ENCODE results near the gene PLLP. TPM values are rescaled to one million over a fixed set of nuclear protein-coding genes. Genes with fewer than 3 reads are reported as not detected.

PLLP gene
- total and polyA plus RNA-seq, 9 of the 15 experiments (the other 6 are each of a cell fraction or from before 2014, with no cell fraction given), result 0.09 to 0.96 (median 0.27) TPM

DNA sequence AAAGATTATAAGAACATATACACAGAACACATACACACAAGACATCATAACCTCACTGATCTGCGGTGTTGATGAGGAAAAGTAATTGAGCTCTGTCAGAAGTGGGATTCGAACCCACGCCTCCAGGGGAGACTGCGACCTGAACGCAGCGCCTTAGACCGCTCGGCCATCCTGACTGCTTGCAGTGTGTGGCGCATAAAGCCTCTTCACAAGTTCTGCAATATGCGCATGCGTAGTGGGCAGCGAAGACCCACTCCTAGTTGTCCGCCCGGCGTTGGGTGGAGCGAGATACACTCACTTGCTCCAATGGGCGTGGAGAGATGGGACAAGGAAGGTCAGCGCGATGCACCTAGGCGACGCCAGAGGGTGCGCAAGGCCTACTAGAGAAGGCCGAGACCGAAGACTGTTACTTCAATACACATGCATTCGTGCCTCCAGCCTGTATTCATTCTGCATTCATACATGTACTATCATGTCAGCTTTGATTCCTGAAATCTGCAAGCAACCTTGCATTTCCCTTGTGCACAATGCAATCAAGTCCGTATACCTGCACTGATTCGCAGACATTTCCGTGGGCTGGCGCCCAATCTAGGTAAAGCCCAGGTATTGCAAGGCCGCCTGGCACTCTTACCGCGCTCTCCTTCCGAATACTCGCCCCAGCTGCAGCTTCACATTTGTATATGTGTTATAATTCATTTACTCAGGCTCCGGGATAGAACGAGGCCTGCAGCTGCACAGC, 16.1 kb upstream of the PLLP start (continued):
- TF ChIP-seq FOXP1 (CRISPR knock-in tag; IDR thresholded peaks at IDR 0.05) (no peak; the same call in 1 of the 2 replicates), FOSL1 (tag; conservative IDR thresholded peaks at IDR 0.05) (peak; percentile 63), KLF6 (CRISPR knock-in tag; IDR thresholded peaks at IDR 0.05; ENCODE audit: borderline replicate concordance) (no peak), MTF1 (CRISPR knock-in tag; IDR thresholded peaks at IDR 0.05; ENCODE audit: borderline replicate concordance) (no peak), GATA2 (CRISPR knock-in tag; IDR thresholded peaks at IDR 0.05) (no peak), ZNF75A (CRISPR knock-in tag; IDR thresholded peaks at IDR 0.05) (no peak), ZNF785 (CRISPR knock-in tag; IDR thresholded peaks at IDR 0.05) (no peak), BRF1 (IDR thresholded peaks at IDR 0.05; ENCODE audit: borderline replicate concordance, extremely low read depth, insufficient read length) (peak; percentile 87), GTF2F1 (IDR thresholded peaks at IDR 0.05; ENCODE audit: low read depth, low read length) (no peak), DNMT1 (IDR thresholded peaks at IDR 0.05) (no peak), RBBP5 (IDR thresholded peaks at IDR 0.05; ENCODE audit: borderline replicate concordance, insufficient read depth, low read length, poor library complexity, severe bottlenecking) (no peak), HCFC1 (IDR thresholded peaks at IDR 0.05; ENCODE audit: low read depth, low read length) (peak; percentile 75), PHB2 (IDR thresholded peaks at IDR 0.05; ENCODE audit: low read depth) (no peak), NCOA4 (IDR thresholded peaks at IDR 0.05; ENCODE audit: partially characterized antibody) (no peak), NR3C1 (CRISPR knock-in tag; IDR thresholded peaks at IDR 0.05) (no peak), TFAM (CRISPR knock-in tag; conservative IDR thresholded peaks at IDR 0.05) (no peak), ARID1B (IDR thresholded peaks at IDR 0.05) (0 out of 2 replicates have a peak, but pooled peaks have one; percentile 18), HNRNPL (IDR thresholded peaks at IDR 0.05; ENCODE audit: low read depth, low read length) (no peak), MEF2A (IDR thresholded peaks at IDR 0.05; ENCODE audit: control insufficient read depth, low read depth, low read length) (no peak), PCBP2 (IDR thresholded peaks at IDR 0.05; ENCODE audit: low read depth, low read length, poor library complexity, severe bottlenecking) (no peak), COPS2 (conservative IDR thresholded peaks at IDR 0.05) (no peak), CAMTA2 (CRISPR knock-in tag; conservative IDR thresholded peaks at IDR 0.05) (no peak), ZNF668 (CRISPR knock-in tag; IDR thresholded peaks at IDR 0.05) (peak; percentile 56; the same call in 1 of the 2 replicates)
- TF ChIP-seq, protein P1, sequence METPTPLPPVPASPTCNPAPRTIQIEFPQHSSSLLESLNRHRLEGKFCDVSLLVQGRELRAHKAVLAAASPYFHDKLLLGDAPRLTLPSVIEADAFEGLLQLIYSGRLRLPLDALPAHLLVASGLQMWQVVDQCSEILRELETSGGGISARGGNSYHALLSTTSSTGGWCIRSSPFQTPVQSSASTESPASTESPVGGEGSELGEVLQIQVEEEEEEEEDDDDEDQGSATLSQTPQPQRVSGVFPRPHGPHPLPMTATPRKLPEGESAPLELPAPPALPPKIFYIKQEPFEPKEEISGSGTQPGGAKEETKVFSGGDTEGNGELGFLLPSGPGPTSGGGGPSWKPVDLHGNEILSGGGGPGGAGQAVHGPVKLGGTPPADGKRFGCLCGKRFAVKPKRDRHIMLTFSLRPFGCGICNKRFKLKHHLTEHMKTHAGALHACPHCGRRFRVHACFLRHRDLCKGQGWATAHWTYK (CRISPR knock-in tag; IDR thresholded peaks at IDR 0.05), result no peak
- TF ChIP-seq, protein P2, sequence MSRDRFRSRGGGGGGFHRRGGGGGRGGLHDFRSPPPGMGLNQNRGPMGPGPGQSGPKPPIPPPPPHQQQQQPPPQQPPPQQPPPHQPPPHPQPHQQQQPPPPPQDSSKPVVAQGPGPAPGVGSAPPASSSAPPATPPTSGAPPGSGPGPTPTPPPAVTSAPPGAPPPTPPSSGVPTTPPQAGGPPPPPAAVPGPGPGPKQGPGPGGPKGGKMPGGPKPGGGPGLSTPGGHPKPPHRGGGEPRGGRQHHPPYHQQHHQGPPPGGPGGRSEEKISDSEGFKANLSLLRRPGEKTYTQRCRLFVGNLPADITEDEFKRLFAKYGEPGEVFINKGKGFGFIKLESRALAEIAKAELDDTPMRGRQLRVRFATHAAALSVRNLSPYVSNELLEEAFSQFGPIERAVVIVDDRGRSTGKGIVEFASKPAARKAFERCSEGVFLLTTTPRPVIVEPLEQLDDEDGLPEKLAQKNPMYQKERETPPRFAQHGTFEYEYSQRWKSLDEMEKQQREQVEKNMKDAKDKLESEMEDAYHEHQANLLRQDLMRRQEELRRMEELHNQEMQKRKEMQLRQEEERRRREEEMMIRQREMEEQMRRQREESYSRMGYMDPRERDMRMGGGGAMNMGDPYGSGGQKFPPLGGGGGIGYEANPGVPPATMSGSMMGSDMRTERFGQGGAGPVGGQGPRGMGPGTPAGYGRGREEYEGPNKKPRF (IDR thresholded peaks at IDR 0.05; ENCODE audit: low read depth, low read length), result no peak
- TF ChIP-seq, protein P3, sequence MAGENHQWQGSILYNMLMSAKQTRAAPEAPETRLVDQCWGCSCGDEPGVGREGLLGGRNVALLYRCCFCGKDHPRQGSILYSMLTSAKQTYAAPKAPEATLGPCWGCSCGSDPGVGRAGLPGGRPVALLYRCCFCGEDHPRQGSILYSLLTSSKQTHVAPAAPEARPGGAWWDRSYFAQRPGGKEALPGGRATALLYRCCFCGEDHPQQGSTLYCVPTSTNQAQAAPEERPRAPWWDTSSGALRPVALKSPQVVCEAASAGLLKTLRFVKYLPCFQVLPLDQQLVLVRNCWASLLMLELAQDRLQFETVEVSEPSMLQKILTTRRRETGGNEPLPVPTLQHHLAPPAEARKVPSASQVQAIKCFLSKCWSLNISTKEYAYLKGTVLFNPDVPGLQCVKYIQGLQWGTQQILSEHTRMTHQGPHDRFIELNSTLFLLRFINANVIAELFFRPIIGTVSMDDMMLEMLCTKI (IDR thresholded peaks at IDR 0.05; ENCODE audit: partially characterized antibody), result no peak

All from K562 (cell line).